Astrocyte (in vitro differentiated cells and primary cell): Measurements from ENCODE around the gene TKFC. TPM values are rescaled to one million over a fixed set of nuclear protein-coding genes. Genes with fewer than 3 reads are reported as not detected.
A peak's percentile ranks its signal among the peaks of the same experiment; 100 is the strongest.

Source experiments
- DNase-seq: peaks from one replicate; pipeline ENCODE4 v3.0.0-alpha.2; 2010; ENCODE audit warnings: low read depth
- FAIRE-seq: peaks from 2 replicates; lab custom pipeline; 2011; peaks lifted over from hg19 to GRCh38; lab: Jason Lieb, UNC
- H2AFZ ChIP-seq: 2 replicates; pipeline ENCODE4 v1.6.0; 2012; ENCODE audit warnings: low read depth, low read length, inconsistent platforms
- H3K27ac ChIP-seq: 2 replicates; pipeline ENCODE4 v1.5.1; 2011; ENCODE audit warnings: low read depth, low read length, inconsistent platforms
- H3K27me3 ChIP-seq: 2 replicates; pipeline ENCODE4 v1.6.0; 2011; ENCODE audit warnings: low read length, inconsistent platforms; ENCODE audit not compliant: insufficient read depth
- H3K36me3 ChIP-seq: 2 replicates; pipeline ENCODE4 v1.5.1; 2011; ENCODE audit warnings: low read length, inconsistent platforms; ENCODE audit not compliant: insufficient read depth
- H3K4me1 ChIP-seq: 2 replicates; pipeline ENCODE4 v1.5.1; 2011; ENCODE audit warnings: low read length, inconsistent platforms; ENCODE audit not compliant: insufficient read depth
- H3K4me2 ChIP-seq: 2 replicates; pipeline ENCODE4 v1.6.0; 2012; ENCODE audit warnings: low read length, inconsistent platforms
- H3K4me3 ChIP-seq: 2 replicates; pipeline ENCODE4 v1.5.1; 2011; ENCODE audit warnings: low read depth, mild to moderate bottlenecking, low read length, inconsistent platforms; ENCODE audit not compliant: insufficient read depth
- H3K79me2 ChIP-seq: 2 replicates; pipeline ENCODE4 v1.6.0; 2012; ENCODE audit warnings: mild to moderate bottlenecking, low read length, inconsistent platforms; ENCODE audit not compliant: insufficient read depth
- H3K9ac ChIP-seq: 2 replicates; pipeline ENCODE4 v1.6.0; 2012; ENCODE audit warnings: mild to moderate bottlenecking, low read length, inconsistent platforms
- H3K9me3 ChIP-seq: 2 replicates; pipeline ENCODE4 v1.5.1; 2012; ENCODE audit warnings: low read depth, mild to moderate bottlenecking, low read length, inconsistent platforms; ENCODE audit not compliant: insufficient read depth
- H4K20me1 ChIP-seq: 2 replicates; pipeline ENCODE4 v1.6.0; 2012; ENCODE audit warnings: low read length, inconsistent platforms; ENCODE audit not compliant: insufficient read depth
- H3K27ac Mint-ChIP-seq: one replicate; pipeline ENCODE4 v1.8.0; 2021; ENCODE audit warnings: mild to moderate bottlenecking, mixed read lengths; ENCODE audit not compliant: unreplicated experiment
- H3K27me3 Mint-ChIP-seq: one replicate; pipeline ENCODE4 v1.8.0; 2021; ENCODE audit warnings: low read depth, mixed read lengths; ENCODE audit not compliant: unreplicated experiment
- H3K36me3 Mint-ChIP-seq: one replicate; pipeline ENCODE4 v1.8.0; 2021; ENCODE audit warnings: low read depth, mixed read lengths; ENCODE audit not compliant: unreplicated experiment
- H3K4me1 Mint-ChIP-seq: one replicate; pipeline ENCODE4 v1.8.0; 2021; ENCODE audit warnings: low read depth, mixed read lengths; ENCODE audit not compliant: unreplicated experiment
- H3K4me3 Mint-ChIP-seq: one replicate; pipeline ENCODE4 v1.8.0; 2021; ENCODE audit warnings: mild to moderate bottlenecking, moderate library complexity, mixed read lengths; ENCODE audit not compliant: unreplicated experiment
- H3K9me3 Mint-ChIP-seq: one replicate; pipeline ENCODE4 v1.8.0; 2021; ENCODE audit warnings: mild to moderate bottlenecking, mixed read lengths; ENCODE audit not compliant: unreplicated experiment
- EZH2 ChIP-seq: IDR thresholded peaks from 2 replicates; pipeline ENCODE4 v1.6.1; 2012; ENCODE audit warnings: mild to moderate bottlenecking, low read length, inconsistent platforms; ENCODE audit not compliant: insufficient read depth
- total RNA-seq: library from RNA; stranded (reverse); gene quantifications from 2 replicates; pipeline ENCODE4 v1.2.1, GENCODE V29; 2021
- TF ChIP-seq, protein P1 (sequence below): IDR thresholded peaks from 2 replicates; pipeline ENCODE4 v1.5.1; 2011; ENCODE audit warnings: low read depth, mild to moderate bottlenecking, inconsistent platforms, low read length, moderate library complexity; ENCODE audit not compliant: insufficient read depth

The TKFC gene
- total RNA-seq, 1 donor from 2014 or later, result 23.9 TPM

DNA sequence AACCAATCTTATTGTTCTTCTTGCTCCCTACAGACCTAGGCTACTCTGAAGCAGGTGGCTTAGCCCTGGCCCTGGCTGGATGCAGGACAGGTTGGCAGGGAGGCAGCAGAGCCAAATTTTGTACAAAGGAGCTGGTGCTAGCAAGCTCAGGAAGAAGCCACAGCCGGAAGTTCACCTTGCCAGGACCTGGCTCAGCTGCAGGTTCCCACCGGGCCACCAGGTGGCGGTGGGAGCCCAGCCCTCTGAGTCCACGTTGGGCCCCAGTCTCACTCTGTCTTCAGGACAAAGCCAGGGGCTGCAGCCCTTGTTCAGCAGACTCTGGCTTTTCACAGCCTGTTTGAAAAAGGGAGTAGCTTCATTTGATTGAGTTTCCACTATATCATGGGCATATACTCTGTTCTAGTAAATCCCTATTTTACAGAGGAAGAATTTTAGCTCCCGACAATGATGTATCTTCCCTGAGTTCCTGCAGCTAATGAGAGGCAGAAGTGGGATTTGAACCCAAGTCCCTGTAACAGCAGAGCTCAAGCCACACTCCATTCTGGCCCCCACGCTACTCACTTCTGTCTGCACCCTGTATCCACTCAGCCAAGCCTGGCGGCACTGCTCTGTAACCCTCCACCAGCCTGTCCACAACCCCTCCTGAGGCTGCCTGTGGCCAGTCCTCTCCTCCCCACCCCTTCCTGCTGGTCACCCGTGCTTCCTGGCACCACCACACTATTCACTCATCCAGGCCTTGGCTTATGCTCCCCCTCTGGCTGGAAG lies 3.3 kb downstream of the TKFC start:
- DNase-seq (peak; percentile 35), FAIRE-seq (no peak)
- H4K20me1 ChIP-seq, result peaks cover 11% of the 10 kb centered on the region
- peaks cover 16% of the 10 kb centered on the region for H3K36me3 Mint-ChIP-seq
- H3K36me3 ChIP-seq, result no peaks in the 10 kb centered on the region
- H3K4me3 Mint-ChIP-seq, result no peak overlapping the region
- H3K79me2 ChIP-seq, result peaks cover 21% of the 10 kb centered on the region
- H3K27me3 ChIP-seq, result no peaks in the 10 kb centered on the region
- no peak overlapping the region for H3K9ac ChIP-seq
- H3K27me3 Mint-ChIP-seq, result peaks cover 6% of the 10 kb centered on the region
- H3K27ac Mint-ChIP-seq, result no peak overlapping the region
- peaks cover 20% of the 10 kb centered on the region for H3K4me1 Mint-ChIP-seq
- no peaks in the 10 kb centered on the region for H3K9me3 Mint-ChIP-seq
- peak overlapping the region; percentile 28 for H2AFZ ChIP-seq
- H3K4me3 ChIP-seq, result no peak overlapping the region
- peaks cover 27% of the 10 kb centered on the region for H3K4me1 ChIP-seq
- TF ChIP-seq, protein P1, sequence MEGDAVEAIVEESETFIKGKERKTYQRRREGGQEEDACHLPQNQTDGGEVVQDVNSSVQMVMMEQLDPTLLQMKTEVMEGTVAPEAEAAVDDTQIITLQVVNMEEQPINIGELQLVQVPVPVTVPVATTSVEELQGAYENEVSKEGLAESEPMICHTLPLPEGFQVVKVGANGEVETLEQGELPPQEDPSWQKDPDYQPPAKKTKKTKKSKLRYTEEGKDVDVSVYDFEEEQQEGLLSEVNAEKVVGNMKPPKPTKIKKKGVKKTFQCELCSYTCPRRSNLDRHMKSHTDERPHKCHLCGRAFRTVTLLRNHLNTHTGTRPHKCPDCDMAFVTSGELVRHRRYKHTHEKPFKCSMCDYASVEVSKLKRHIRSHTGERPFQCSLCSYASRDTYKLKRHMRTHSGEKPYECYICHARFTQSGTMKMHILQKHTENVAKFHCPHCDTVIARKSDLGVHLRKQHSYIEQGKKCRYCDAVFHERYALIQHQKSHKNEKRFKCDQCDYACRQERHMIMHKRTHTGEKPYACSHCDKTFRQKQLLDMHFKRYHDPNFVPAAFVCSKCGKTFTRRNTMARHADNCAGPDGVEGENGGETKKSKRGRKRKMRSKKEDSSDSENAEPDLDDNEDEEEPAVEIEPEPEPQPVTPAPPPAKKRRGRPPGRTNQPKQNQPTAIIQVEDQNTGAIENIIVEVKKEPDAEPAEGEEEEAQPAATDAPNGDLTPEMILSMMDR, result peak; percentile 98
- no peak for TF ChIP-seq EZH2
- H3K27ac ChIP-seq, result no peak overlapping the region
- H3K4me2 ChIP-seq, result no peak overlapping the region
- no peaks in the 10 kb centered on the region for H3K9me3 ChIP-seq

DNA sequence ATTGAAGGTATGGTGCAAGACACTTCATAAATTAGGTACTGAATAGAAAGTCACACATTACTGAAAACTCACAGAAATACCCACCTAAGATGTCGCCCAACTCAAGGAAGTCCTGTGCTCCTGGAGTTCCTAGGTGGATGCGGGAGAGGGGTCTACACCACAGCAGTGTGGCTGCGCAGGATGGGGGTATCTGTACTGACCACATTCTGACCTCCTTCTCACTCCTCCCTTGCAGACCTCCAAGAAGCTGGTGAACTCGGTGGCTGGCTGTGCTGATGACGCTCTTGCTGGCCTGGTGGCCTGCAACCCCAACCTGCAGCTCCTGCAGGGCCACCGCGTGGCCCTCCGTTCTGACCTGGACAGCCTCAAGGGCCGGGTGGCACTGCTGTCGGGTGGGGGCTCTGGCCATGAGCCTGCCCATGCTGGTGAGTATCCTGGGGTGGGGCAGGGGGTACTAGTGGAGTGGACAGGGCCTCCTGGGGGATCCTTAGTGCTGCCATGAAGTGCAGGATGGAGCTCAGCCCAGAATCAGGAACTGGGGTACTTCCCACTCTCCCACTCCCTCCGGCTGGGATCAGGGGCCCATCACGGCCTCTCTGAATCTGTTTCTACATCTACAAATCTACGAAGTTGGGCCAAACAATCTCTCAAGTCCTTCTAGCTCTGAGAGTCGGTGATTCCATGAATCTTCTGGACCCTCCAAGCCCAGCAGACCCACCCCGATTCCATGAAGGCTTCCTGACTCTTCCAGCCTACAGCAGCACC lies 4.9 kb downstream of the TKFC start:
- Mint-ChIP-seq H3K4me1 (peaks cover 10% of the 10 kb centered on the region), H3K4me3 (no peak overlapping the region), H3K27ac (no peak overlapping the region), H3K9me3 (no peaks in the 10 kb centered on the region), H3K27me3 (peaks cover 6% of the 10 kb centered on the region), H3K36me3 (peaks cover 17% of the 10 kb centered on the region)
- H3K79me2 ChIP-seq, result peaks cover 6% of the 10 kb centered on the region
- H4K20me1 ChIP-seq, result no peaks in the 10 kb centered on the region
- H3K9me3 ChIP-seq, result no peaks in the 10 kb centered on the region
- H3K27ac ChIP-seq, result no peak overlapping the region
- TF ChIP-seq EZH2, result no peak
- TF ChIP-seq, protein P1, result no peak
- FAIRE-seq, result no peak
- no peak for DNase-seq
- no peaks in the 10 kb centered on the region for H3K27me3 ChIP-seq
- H2AFZ ChIP-seq, result no peak overlapping the region
- no peak overlapping the region for H3K9ac ChIP-seq
- no peak overlapping the region for H3K4me2 ChIP-seq
- no peaks in the 10 kb centered on the region for H3K36me3 ChIP-seq
- H3K4me3 ChIP-seq, result no peak overlapping the region
- H3K4me1 ChIP-seq, result peaks cover 16% of the 10 kb centered on the region
